Ovary (tissue), 3 donors: ENCODE measurements around the gene CYGB.

Source experiments
- CTCF ChIP-seq, 3 donors: fragments of 450-650 bp in 2 of 3; fragments of 200-600 bp in 1 of 3; IDR thresholded peaks; one replicate each; pipeline versions ENCODE4 v1.5.1 to v1.8.0; 2016 to 2022; ENCODE audit warnings: antibody characterized with exemption in 3 of 3, mild to moderate bottlenecking in 1 of 3
- EP300 ChIP-seq: sonication (generic); formaldehyde crosslinking; IDR thresholded peaks from one replicate; pipeline ENCODE4 v1.6.1; 2017; ENCODE audit warnings: antibody characterized with exemption
- POLR2A ChIP-seq: fragments of 450-650 bp; IDR thresholded peaks from one replicate; pipeline ENCODE4 v1.6.1; 2017; ENCODE audit warnings: antibody characterized with exemption, mild to moderate bottlenecking, moderate library complexity
- donor health status: DM: no; HTN: no; CAD: no.

- TF ChIP-seq CTCF (IDR thresholded peaks at IDR 0.05) (no peak), POLR2A (no peak), EP300 (no peak)
Measured at GRCh38 chr17:76532072-76532651, 5.3 kb downstream of the CYGB start.
